Measurements from ENCODE around the gene CITED1. TPM values are rescaled to one million over a fixed set of nuclear protein-coding genes. Genes with fewer than 3 reads are reported as not detected.

The CITED1 gene
- total RNA-seq, 1 experiment from 2014 or later: 2.8 TPM

DNA sequence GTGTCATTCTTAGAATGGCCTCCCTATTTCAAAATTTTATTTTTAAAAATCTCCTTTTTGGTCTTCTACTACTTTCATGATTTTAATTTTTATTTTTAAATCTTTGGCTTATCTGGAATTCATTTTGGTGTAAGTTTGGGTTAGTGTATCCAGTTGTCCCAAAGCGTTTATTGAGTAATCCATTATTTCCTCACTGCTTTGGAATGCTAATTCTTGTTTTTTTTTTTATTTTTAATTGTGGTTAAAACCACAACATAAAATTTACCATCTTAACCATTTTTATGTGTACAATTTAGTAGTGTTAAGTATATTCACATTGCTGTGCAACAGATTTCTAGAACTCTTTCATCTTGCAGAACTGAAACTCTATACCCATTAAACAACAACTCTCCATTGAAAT is 8.7 kb downstream of the CITED1 start:
- POLR2A ChIA-PET: no interaction called here

DNA sequence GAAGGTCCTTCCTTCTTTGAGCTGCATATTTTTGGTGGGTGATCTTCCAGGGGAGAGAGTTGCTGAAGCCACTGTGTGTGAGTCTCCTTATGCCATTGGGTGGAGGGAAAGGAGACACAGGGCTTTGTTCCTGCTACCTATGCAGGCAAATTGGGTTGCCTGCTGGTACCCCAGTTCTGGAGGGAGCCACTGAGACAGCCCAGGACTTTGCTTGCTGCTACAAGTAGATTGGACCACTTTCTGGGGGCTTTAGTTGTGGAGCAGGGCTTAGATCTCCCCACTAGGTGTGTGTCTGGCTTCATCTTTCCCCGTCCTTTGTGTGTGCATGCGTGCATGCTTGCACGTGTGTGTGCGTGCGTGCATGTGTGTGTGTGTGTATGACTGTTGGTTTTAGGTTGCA is 10.0 kb downstream of the CITED1 start:
- CTCF ChIA-PET: no interaction called here
- RAD21 ChIA-PET (ENCODE audit: low non-redundant PET in 1 of 2, low total read pairs in 2 of 2, uncharacterized antibody in 2 of 2, unreplicated experiment in 2 of 2): no interaction called here
- BruUV-seq (replicated peaks): no TSS peak

More for the DNA sequence above, 8.7 kb downstream of the CITED1 start:
- H3K9ac ChIP-seq (ENCODE audit: low read length): no peak overlapping the region
- no peaks in the 10 kb centered on the region for H3K9me3 ChIP-seq (ENCODE audit: control insufficient read depth in 1 of 2, insufficient read depth in 1 of 2, low read depth in 1 of 2, low read length in 2 of 2)
- no peak overlapping the region for H3K4me3 ChIP-seq (replicated peaks in 1 of 2; ENCODE audit: low read depth in 1 of 2, low read length in 2 of 2)
- H3K27me3 ChIP-seq (ENCODE audit: insufficient read depth, low read length): no peaks in the 10 kb centered on the region
- no peaks in the 10 kb centered on the region for H3K9me2 ChIP-seq (ENCODE audit: insufficient read depth)
- H3K36me3 ChIP-seq (ENCODE audit: control insufficient read depth in 1 of 2, insufficient read depth in 2 of 2, low read length in 2 of 2): no peaks in the 10 kb centered on the region
- ATAC-seq (no peak), DNase-seq (ENCODE audit: low read depth, low spot score) (no peak)
- CTCF ChIA-PET: no interaction called here
- H3K27ac ChIP-seq (ENCODE audit: low read depth, low read length): no peak overlapping the region
- no peak overlapping the region for H2AFZ ChIP-seq (ENCODE audit: low read depth, low read length, poor library complexity, severe bottlenecking)
- intact Hi-C loops (cut with micrococcal nuclease): no loop called here
- H3K4me2 ChIP-seq (ENCODE audit: low read length): no peak overlapping the region
- H4K20me1 ChIP-seq (ENCODE audit: insufficient read depth): no peaks in the 10 kb centered on the region
- RAD21 ChIA-PET (ENCODE audit: low non-redundant PET in 1 of 2, low total read pairs in 2 of 2, uncharacterized antibody in 2 of 2, unreplicated experiment in 2 of 2): no interaction called here
- no TSS peak for BruUV-seq (replicated peaks)
- H3K4me1 ChIP-seq (ENCODE audit: control insufficient read depth in 1 of 2, insufficient read depth in 2 of 2, low read length in 2 of 2): no peaks in the 10 kb centered on the region
- no peaks in the 10 kb centered on the region for H3K79me2 ChIP-seq (ENCODE audit: insufficient read depth, low read length)
- TF ChIP-seq POLR2A (IDR thresholded peaks at IDR 0.05; ENCODE audit: borderline replicate concordance, extremely low read depth, insufficient read depth, insufficient read length) (no peak), EZH2phosphoT487 (IDR thresholded peaks at IDR 0.05; ENCODE audit: borderline replicate concordance) (no peak), CBX3 (IDR thresholded peaks at IDR 0.05; ENCODE audit: low read depth) (no peak), EZH2 (IDR thresholded peaks at IDR 0.05) (no peak), TCF7L2 (IDR thresholded peaks at IDR 0.05; ENCODE audit: borderline replicate concordance, extremely low read depth, insufficient read depth, insufficient read length) (no peak), EGR1 (IDR thresholded peaks at IDR 0.05; ENCODE audit: low read depth) (no peak)
- TF ChIP-seq, protein P1, sequence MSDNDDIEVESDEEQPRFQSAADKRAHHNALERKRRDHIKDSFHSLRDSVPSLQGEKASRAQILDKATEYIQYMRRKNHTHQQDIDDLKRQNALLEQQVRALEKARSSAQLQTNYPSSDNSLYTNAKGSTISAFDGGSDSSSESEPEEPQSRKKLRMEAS (IDR thresholded peaks at IDR 0.05): no peak

More for the DNA sequence above, 10.0 kb downstream of the CITED1 start:
- no peak for TF ChIP-seq JUND (IDR thresholded peaks at IDR 0.05)
- no peak for TF ChIP-seq ZFX (IDR thresholded peaks at IDR 0.05)
- no peak for TF ChIP-seq POLR2AphosphoS5 (IDR thresholded peaks at IDR 0.05; ENCODE audit: low read depth, low read length)
- TF ChIP-seq TCF7L2 (IDR thresholded peaks at IDR 0.05; ENCODE audit: borderline replicate concordance, extremely low read depth, insufficient read depth, insufficient read length): no peak
- TF ChIP-seq EZH2phosphoT487 (IDR thresholded peaks at IDR 0.05; ENCODE audit: borderline replicate concordance): no peak
- no peak for TF ChIP-seq POLR2A (IDR thresholded peaks at IDR 0.05; ENCODE audit: borderline replicate concordance, extremely low read depth, insufficient read depth, insufficient read length)
- no peak for TF ChIP-seq ZBTB33 (IDR thresholded peaks at IDR 0.05; ENCODE audit: extremely low read depth, insufficient replicate concordance, low read length)
- no peak for TF ChIP-seq ZNF274 (IDR thresholded peaks at IDR 0.05; ENCODE audit: low read depth, low read length)
- no peak for TF ChIP-seq EZH2 (IDR thresholded peaks at IDR 0.05)
- TF ChIP-seq, protein P2, sequence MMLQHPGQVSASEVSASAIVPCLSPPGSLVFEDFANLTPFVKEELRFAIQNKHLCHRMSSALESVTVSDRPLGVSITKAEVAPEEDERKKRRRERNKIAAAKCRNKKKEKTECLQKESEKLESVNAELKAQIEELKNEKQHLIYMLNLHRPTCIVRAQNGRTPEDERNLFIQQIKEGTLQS (IDR thresholded peaks at IDR 0.05): no peak
- TF ChIP-seq CTCF (IDR thresholded peaks at IDR 0.05 in 2 of 3, conservative IDR thresholded peaks at IDR 0.05 in 1 of 3; ENCODE audit: borderline replicate concordance in 1 of 3, insufficient read depth in 1 of 3, low read depth in 2 of 3, low read length in 2 of 3): no peak
- TF ChIP-seq SRF (IDR thresholded peaks at IDR 0.05; ENCODE audit: low read depth): no peak
- TF ChIP-seq FOSL1 (IDR thresholded peaks at IDR 0.05; ENCODE audit: low read depth): no peak
- TF ChIP-seq SP1 (IDR thresholded peaks at IDR 0.05; ENCODE audit: low read depth): no peak
- TF ChIP-seq CEBPB (IDR thresholded peaks at IDR 0.05; ENCODE audit: low read depth): no peak
- DNase-seq (ENCODE audit: low read depth, low spot score) (no peak), ATAC-seq (no peak)
- Histone ChIP-seq H3K9me3 (ENCODE audit: control insufficient read depth in 1 of 2, insufficient read depth in 1 of 2, low read depth in 1 of 2, low read length in 2 of 2) (no peaks in the 10 kb centered on the region), H3K4me2 (ENCODE audit: low read length) (no peak overlapping the region), H3K4me3 (replicated peaks in 1 of 2; ENCODE audit: low read depth in 1 of 2, low read length in 2 of 2) (no peak overlapping the region), H3K79me2 (ENCODE audit: insufficient read depth, low read length) (no peaks in the 10 kb centered on the region), H3K36me3 (ENCODE audit: control insufficient read depth in 1 of 2, insufficient read depth in 2 of 2, low read length in 2 of 2) (no peaks in the 10 kb centered on the region), H3K9me2 (ENCODE audit: insufficient read depth) (no peaks in the 10 kb centered on the region), H3K27ac (ENCODE audit: low read depth, low read length) (no peak overlapping the region), H3K9ac (ENCODE audit: low read length) (no peak overlapping the region), H4K20me1 (ENCODE audit: insufficient read depth) (no peaks in the 10 kb centered on the region), H3K27me3 (ENCODE audit: insufficient read depth, low read length) (no peaks in the 10 kb centered on the region), H3K4me1 (ENCODE audit: control insufficient read depth in 1 of 2, insufficient read depth in 2 of 2, low read length in 2 of 2) (no peaks in the 10 kb centered on the region), H2AFZ (ENCODE audit: low read depth, low read length, poor library complexity, severe bottlenecking) (no peak overlapping the region)
- POLR2A ChIA-PET: no interaction called here
- intact Hi-C loops (cut with micrococcal nuclease): no loop called here
